ENCODE results near the gene RNF181. TPM values are rescaled to one million over a fixed set of nuclear protein-coding genes. Genes with fewer than 3 reads are reported as not detected.

RNF181 gene
- total RNA-seq, 4 donors from 2014 or later = 89.9 to 127 (median 110) TPM

DNA sequence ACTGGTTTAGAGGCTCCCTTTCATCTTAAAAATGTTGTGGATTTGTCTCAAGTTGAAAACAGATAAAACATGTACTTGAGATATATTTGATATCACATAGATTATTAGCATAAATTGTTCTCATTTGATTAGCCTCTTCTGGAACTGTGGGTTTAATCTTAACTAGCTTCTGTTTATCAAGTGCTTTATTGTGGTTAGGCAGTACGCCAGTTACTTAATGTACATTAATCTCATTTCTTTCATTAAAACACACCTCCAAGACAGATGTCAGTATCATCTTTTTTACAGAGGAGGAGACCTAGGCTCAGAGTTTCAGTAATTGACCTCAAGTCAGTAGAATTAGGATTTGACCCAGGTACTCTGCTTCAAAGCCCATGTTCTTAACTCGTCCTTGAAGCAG lies 50.6 kb downstream of the RNF181 start:
- Histone ChIP-seq H3K36me3 (peaks cover 100% of the 10 kb centered on the region), H3K27ac (no peak overlapping the region), H3K27me3 (no peaks in the 10 kb centered on the region), H3K4me3 (no peak overlapping the region), H3K4me1 (no peaks in the 10 kb centered on the region), H3K9me3 (no peaks in the 10 kb centered on the region)
- TF ChIP-seq POLR2AphosphoS5 (IDR thresholded peaks at IDR 0.05) (no peak), EP300 (IDR thresholded peaks at IDR 0.05) (no peak), POLR2A (IDR thresholded peaks at IDR 0.05) (no peak)
- TF ChIP-seq, protein P1, sequence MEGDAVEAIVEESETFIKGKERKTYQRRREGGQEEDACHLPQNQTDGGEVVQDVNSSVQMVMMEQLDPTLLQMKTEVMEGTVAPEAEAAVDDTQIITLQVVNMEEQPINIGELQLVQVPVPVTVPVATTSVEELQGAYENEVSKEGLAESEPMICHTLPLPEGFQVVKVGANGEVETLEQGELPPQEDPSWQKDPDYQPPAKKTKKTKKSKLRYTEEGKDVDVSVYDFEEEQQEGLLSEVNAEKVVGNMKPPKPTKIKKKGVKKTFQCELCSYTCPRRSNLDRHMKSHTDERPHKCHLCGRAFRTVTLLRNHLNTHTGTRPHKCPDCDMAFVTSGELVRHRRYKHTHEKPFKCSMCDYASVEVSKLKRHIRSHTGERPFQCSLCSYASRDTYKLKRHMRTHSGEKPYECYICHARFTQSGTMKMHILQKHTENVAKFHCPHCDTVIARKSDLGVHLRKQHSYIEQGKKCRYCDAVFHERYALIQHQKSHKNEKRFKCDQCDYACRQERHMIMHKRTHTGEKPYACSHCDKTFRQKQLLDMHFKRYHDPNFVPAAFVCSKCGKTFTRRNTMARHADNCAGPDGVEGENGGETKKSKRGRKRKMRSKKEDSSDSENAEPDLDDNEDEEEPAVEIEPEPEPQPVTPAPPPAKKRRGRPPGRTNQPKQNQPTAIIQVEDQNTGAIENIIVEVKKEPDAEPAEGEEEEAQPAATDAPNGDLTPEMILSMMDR (IDR thresholded peaks at IDR 0.05) = no peak
- WGBS = 88% methylated on average over 2 of the region's 2 CpGs
- DNase-seq (ENCODE audit: low spot score in 2 of 2) = no peak

Other genes with a start within 250 kb of the RNF181 start
- gene RETSAT, start 241.2 kb upstream of the RNF181 start, total RNA-seq = 100 to 1,000 TPM in 3 of 4 donors, 10 to 100 TPM in 1; 92.4 to 126 (median 117) TPM
- gene ELMOD3, start 241.0 kb upstream of the RNF181 start, total RNA-seq = 10 to 100 TPM; 24.4 to 41.8 (median 30.0) TPM
- gene CAPG, start 185.4 kb upstream of the RNF181 start, total RNA-seq = 100 to 1,000 TPM; 139 to 212 (median 172) TPM
- gene SH2D6, start 177.0 kb upstream of the RNF181 start, total RNA-seq = not detected
- 100 to 1,000 TPM; 153 to 234 (median 167) TPM for gene MAT2A, start 56.6 kb upstream of the RNF181 start, total RNA-seq
- 10 to 100 TPM; 23.2 to 38.9 (median 27.7) TPM for gene GGCX, start 34.3 kb upstream of the RNF181 start, total RNA-seq
- 100 to 1,000 TPM in 1 of 4 donors, 10 to 100 TPM in 3; 85.5 to 123 (median 96.0) TPM for gene VAMP8, start 18.2 kb upstream of the RNF181 start, total RNA-seq
- 10 to 100 TPM in 2 of 4 donors, 1 to 10 TPM in 2; 7.9 to 24.1 (median 14.0) TPM for gene VAMP5, start 11.3 kb upstream of the RNF181 start, total RNA-seq
- 10 to 100 TPM; 13.1 to 15.0 (median 14.1) TPM for gene TMEM150A, start 7.0 kb downstream of the RNF181 start, total RNA-seq
- 10 to 100 TPM; 15.8 to 28.1 (median 18.3) TPM for gene C2orf68, start 16.3 kb downstream of the RNF181 start, total RNA-seq
- 10 to 100 TPM; 38.2 to 44.0 (median 40.4) TPM for gene USP39, start 20.4 kb downstream of the RNF181 start, total RNA-seq
- gene SFTPB, start 72.5 kb downstream of the RNF181 start, total RNA-seq = not detected
- gene GNLY, start 98.6 kb downstream of the RNF181 start, total RNA-seq = 1 to 10 TPM in 3 of 4 donors, not detected in 1; 1.6 to 4.8 (median 1.9) TPM
- gene ATOH8, start 158.2 kb downstream of the RNF181 start, total RNA-seq = 10 to 100 TPM in 3 of 4 donors, 1 to 10 TPM in 1; 9.7 to 30.3 (median 27.3) TPM

Measured in suprapubic skin (tissue), 4 donors.